CD4-positive, alpha-beta T cell treated with Interleukin-17A for 1 hour (primary cell): ENCODE measurements around the gene NDUFB7.
"Not testable (repeated sequence)": the region's sequence is repeated elsewhere in the genome, so short reads cannot be mapped to it uniquely, and the experiment has no call there.

Source experiments
- DNase-seq: peaks from one replicate; pipeline ENCODE4 v3.0.0-alpha.2; 2020

Gene NDUFB7

DNA sequence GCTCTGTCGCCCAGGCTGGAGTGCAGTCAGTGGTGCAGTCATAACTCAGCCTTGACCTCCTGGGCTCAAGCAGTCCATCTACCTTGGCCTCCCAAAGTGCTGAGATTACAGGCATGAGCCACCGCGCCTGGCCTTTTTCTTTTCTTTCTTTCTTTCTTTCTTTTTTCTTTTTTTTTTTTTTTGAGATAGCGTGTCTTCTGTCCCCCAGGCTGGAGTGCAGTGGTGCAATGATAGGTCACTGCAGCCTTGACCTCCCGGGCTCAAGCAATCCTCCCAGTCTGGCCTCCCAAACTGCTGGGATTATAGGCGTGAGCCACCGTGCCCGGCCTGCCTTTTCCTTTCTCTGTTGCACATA lies 19.9 kb downstream of the NDUFB7 start:
- not testable (repeated sequence) for DNase-seq

DNA sequence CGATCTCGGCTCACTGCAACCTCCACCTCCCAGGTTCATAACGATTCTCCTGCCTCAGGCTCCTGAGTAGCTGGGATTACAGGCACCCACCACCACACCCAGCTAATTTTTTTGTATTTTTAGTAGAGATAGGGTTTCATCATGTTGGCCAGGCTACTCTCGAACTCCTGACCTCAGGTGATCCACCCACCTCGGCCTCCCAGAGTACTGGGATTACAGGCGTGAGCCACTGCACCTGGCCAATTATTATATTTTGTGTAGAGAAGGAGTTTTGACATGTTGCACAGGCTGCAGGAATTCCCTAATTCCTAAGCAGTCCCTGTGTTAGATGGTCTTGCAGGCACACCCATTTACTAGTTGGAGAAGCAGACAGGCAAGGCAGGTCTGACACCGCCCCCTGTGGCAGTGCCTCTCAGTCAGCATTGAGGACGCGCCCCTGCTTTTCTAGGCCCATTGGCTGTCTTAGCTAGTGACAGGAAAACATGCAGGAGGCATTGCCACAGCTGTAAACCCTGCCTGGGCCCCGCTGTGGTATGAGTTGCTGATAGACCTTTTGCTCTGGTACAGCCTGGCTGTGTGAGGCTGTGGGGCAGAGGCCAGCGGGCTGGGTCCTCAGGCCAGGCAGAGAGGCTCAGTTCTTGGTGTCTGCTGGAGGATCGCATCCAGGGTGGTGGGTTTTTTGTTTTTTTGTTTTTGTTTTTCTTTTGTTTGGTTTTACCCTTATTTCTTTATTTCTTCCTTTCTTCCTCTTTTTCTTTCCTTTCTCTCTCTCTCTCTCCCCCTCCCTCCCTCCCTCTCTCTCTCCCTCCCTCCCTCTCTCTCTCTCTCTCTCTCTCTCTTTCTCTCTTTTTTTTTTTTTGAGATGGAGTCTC lies 20.5 kb downstream of the NDUFB7 start:
- peak; percentile 86 for DNase-seq

DNA sequence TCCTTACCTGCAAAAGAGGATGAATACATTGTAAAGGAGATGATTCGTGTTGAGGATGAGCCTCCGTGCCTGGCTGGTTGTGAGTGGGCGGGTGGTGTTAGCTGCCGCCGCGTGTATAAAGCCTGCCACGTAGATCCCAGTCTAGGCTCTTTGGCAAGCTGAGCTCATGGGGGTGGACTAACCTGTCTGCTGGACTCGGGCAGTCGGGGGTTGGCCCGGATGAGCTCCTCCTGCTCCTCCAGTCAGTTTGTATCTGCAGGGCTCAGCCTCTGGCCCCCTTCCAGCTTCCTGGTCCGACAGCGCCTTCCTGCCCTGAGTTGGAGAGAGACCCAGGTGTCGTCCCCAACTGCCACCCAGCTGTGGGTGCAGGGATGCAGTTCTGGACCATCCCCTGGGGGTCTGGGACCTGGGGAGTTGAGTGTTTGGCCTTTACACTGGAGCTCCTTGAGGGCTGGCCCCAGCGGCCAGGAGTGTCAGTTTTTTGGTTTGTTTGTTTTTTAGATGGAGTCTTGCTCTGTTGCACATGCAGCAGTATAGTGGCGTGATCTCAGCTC lies 21.6 kb downstream of the NDUFB7 start:
- DNase-seq = no peak

DNA sequence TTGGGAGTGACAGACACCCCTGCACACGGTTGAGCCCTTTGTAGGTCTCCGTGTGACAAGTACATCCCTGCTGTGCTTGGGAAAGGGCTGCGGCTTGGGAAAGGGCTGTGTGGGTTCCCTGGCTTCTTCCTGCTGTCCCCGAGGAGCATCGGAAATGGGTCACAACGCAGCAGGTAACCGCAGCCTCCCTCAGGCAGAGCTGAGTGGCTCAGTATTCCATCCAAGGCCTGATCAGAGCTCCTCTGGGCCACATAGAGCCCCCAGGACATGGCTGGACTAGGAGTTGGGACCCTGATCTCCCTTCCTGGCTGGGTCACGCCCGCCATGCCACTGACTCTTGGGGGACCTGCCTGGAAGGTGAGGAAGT lies 26.2 kb downstream of the NDUFB7 start:
- no peak for DNase-seq

DNA sequence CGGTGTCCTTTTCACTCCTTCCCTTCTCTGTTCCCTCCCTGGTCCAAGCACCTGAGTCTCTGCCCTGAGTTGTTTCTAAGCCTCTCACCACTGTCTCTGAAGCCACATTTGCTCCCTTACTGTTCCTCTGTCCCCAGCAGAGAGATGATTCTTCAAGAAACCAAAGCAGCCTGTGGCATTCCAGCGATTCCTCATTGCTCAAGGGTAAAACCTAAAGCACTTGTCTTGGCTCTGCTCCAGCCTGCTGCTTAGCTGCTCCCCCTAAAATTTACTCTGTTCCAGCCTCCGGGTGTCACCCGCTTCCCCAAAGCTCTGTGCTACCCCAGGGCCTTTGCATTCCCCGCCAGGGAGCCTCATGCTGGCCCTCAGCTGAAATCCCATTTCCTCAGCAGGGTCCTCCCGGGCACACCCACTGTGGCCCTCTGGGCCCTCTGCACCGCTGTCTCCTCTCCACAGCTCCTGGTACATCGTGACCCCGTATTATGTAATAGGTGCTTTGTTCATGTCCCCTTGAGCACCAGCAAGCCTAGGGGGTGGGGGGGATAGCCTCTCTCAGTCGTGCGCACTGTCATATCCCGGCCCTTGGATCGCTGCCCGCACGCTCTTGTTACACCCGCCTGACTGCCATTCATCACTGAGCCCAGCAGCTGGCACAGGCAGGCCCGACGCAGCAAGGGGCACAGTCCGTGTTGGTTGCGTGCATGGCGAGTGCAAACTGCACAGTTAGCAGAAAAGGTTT lies 26.7 kb downstream of the NDUFB7 start:
- no peak for DNase-seq

DNA sequence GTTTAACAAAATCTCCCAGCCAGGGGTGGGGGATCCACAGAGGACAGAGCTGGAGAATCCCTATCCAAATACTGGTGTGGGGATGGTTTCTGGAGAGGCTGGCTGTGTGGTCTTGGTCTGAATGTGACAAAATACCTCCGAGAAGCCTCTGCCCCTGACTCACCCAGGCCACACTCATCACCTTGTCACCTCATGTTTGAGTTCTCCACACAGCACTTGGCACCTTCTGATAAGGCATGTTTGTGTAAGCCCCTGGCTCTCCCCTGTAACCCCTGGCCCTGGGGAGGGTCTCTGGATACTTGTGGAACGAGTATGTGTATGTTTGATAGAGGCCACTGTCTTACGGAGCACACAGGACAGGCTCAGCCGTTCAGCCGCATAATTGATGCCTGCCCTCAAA lies 27.8 kb downstream of the NDUFB7 start:
- no peak for DNase-seq

DNA sequence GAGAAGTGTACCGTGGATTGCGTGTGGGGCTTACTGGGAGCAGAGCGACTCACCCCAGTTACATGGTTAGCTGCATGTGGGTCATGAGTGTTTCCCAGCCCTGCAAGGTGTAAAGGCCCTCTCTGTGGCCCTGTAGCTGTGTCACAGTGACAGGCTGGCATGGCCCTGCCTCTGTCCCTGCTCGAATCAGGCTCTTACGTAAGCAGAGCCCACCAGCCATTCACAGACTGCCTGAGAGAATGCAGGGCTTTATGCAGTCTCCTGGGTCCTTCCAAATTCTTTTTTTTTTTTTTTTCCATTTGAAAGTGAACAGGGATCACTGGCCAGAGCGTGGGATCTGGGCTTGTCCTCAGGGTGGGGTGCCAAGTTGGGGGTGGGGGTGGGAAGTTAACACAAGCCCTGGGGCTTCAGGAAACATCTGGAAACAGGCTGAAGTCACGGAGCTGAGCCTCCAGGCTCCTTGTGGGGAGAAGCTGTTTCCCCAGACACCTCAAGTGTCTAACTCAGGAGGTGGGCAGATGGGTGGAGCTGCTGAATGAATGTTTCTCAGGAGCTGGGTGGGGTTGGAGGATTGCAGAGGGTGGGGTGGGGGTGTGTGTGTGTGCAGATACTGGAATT lies 29.0 kb downstream of the NDUFB7 start:
- no peak for DNase-seq

DNA sequence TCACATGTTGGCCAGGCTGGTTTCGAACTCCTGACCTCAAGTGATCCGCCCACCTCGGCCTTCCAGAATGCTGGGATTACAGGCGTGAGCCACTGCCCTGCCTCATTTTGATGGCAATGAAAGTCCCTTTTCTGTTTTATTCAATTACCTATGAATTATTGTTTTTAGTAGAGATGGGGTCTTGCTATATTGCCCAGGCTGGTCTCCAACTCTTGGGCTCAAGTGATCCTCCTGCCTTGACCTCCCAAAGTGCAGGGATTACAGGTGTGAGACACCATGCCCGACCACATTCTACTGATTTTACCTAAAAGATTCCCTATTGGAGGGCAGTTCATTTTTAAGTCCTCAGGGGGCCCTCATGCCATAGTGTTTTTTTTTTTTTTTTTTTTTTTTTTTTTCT lies 29.9 kb downstream of the NDUFB7 start:
- DNase-seq = not testable (repeated sequence)

DNA sequence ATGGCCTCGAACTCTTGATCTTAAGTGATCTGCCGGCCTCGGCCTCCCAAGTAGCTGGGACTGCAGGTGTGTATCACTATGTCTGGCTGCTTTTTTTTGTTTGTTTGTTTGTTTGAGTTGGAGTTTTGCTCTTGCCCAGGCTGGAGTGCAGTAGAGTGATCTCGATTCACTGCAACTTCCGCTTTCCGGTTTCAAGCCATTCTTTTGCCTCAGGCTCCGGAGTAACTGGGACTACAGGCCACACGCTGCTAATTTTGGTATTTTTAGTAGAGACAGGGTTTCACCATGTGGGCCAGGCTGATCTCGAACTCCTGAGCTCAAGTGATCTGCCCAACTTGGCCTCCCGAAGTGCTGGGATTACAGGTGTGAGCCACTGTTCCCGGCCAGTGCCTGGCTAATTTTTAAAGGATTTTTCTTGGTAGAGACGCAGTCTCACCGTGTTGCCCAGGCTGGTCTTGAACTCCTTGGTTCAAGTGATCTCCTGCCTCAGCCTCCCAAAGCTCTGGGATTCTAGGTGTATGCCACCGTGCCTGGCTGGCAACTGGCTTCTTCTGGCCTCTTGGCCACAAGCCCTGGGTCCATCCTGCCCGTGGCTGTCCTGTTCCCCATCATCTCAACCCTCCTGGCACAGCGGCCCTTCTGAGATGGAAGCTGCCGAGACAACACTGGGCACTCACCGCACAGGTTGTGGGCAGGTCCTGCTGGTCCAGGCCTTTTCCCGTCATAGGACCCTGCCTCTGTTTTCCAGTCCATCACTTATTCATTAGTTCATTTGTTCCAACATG lies 30.9 kb downstream of the NDUFB7 start:
- no peak for DNase-seq

DNA sequence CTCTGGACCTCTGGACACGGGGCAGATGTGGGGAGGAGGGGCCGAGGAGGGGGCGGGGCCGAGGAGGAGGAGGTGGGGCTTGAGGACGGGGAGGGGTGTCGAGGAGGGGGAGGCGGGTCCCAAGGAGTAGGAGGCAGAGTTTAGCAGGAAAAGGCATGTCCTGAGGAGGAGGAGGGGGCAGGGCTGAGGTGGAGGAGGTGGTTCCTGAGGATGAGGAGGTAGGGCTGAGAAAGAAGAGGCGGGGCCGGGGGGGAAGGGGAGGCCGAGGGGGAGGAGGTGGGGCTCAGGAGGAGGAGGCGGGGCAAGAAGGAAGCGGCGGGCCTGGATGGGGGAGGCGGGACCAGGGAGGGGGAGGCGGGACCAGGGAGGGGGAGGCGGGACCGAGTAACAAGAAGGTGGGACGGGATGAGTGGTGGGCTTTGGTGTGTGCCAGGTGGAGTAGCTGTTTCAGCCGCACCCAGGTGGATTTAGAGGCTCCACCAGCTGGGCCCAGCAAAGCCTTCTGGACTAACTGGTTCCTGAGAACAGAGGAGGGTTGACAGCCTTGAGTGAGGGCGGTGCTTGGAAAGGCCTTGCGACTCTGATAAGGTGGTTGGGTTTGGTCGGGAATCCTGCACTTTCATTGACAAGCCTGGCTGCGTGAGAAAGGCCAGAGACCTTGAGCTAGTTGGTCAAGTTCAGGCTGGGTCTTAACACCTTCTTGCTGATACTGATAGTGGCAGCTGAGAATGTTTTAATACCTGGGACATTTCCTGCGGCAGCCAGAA lies 34.8 kb downstream of the NDUFB7 start:
- DNase-seq = peak; percentile 66

DNA sequence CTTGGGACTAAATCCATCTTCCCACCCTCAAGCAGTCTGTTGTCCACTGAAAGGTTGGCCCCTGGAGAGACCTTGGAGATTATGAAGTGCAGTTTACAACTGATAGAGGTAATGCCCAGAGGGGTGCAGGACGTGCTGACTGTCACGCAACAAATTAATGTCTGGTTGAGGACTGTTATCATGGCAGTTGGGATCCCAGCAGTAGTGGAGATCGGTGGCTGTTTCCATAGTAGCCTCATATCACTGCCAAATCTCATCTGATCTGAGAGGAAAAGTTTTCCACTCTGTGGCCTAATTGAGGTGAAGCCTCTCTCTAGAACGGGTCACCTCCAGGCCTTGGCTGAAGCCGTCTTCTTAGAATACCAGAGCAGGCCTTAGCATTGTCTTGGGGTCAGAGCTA lies 38.4 kb downstream of the NDUFB7 start:
- DNase-seq = no peak

DNA sequence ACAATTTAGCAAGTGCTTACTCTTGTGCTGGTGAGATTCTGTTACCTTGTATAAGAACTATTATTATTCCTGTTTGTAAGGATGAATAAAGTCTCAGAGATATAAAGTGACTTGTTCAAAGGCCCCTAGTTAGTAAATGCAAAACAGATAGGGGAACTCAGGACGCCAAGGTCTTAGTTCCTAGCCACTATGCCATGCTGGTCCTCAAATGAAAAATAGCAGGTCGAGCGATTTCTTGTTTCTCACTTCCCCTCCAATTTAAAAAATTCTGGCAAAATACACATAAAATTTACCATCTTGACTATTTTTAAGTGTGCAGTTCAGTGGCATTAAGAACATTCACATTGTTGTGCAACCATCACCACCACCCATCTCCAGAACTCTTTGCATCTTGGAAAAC lies 41.4 kb downstream of the NDUFB7 start:
- DNase-seq = no peak

DNA sequence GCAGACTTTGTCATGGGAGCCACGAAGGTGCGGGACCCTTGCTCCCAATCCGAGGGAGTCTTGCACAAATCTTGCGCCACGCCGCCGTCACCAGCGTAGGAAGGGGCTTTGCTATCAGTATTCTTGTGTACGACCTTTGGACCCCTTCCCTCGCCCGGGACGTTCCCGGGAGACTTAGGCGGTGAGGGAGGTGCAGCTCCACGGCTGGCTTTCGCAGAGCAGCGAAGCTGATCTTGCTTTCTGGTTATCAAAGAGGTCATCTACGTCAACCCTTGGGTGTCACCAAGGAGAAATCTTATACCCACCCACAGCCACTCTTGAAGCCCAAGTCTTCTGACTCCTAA lies 41.9 kb downstream of the NDUFB7 start:
- peak; percentile 60 for DNase-seq

DNA sequence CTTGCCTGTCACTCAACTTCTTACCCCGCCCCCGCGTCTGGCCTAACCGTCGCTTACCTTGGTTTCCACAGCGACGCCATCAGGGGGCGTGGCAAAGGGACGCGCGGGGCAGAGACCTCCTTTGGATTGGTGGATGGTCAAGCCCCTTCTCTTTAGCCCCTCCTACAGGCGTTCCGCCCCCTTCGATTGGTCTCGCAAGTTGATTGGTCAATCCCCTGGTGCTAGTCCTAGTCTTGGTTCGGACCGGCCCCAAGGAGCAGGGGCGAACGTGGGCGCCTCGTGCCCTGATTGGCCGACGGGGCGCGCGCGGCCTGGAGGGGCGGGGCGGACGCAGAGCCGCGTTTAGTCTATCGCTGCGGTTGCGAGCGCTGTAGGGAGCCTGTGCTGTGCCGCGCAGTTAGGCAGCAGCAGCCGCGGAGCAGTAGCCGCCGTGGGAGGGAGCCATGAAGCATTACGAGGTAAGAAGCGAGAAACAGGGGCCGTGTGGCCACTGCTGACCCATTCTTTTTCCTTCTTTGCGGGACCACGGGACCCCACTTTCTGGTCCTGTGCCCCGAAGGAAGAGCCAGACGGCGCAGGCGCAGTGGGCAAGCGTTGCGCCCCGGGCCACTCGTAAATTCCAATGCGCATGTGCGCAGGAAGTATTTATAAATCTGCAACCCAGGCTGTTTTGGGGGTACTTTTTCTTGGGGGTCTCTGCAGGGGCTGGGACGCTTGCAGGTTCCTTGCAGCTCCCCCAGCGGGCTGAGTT lies 42.4 kb downstream of the NDUFB7 start, which contains the start of gene TECR:
Gene TECR, plus strand, starts transcription at position 341 of the 751 bp plus-strand sequence. Its CDS starts 103 bp downstream, at position 444.
- peak; percentile 100 for DNase-seq

DNA sequence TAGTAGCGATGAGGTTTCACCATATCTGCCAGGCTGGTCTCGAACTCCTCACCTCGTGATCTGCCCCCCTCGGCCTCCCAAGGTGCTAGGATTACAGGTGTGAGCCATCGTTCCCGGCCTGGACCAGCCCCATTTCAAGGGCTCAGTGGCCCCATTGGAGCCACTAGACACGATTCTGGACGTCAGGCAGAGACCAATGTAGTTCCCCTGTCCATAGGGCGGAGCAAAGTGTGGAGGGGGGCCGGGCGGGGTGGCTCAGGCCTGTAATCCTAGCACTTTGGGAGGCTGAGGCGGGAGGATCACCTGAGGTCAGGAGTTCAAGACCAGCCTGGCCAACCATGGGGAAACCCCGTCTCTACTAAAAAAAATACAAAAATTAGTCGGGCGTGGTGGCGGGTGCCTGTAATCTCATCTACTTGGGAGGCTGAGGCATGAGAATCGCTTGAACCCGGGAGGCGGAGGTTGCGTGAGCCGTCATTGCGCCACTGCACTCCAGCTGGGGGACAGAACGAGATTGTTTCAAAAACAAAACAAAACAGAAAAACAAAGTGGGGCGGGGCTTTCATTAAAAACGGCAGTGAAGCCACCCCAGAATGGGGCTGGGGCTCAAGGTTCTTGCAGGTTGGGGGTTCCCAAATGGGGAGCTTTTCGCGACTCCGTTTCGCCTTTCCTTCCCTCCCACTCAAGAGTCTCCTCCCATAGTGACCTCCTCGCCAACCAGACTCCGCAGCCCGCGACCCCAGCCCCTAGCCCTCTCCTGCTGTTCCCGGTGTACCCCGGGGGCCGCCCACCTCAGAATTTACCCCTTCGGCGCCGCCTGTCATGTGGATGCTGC lies 43.2 kb downstream of the NDUFB7 start:
- no peak for DNase-seq

DNA sequence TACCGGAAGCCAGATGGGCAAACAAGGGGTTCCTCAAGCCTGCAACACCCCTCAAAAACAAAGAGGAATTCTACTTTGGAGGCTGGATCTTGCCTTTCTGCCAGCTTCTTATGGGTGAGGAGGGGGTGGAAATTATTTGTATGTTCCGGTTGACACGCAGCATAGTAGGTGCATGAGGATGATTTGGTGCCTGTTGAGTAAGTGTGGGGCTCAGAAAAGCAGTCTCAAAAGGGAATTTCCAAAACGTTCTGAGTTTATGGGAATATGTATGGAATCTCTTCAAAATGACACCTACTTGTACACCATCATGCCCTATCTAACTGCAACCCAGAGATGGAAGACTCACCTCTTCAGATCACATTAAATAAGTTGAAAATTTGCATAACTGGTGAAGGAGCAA lies 45.4 kb downstream of the NDUFB7 start:
- DNase-seq = no peak

DNA sequence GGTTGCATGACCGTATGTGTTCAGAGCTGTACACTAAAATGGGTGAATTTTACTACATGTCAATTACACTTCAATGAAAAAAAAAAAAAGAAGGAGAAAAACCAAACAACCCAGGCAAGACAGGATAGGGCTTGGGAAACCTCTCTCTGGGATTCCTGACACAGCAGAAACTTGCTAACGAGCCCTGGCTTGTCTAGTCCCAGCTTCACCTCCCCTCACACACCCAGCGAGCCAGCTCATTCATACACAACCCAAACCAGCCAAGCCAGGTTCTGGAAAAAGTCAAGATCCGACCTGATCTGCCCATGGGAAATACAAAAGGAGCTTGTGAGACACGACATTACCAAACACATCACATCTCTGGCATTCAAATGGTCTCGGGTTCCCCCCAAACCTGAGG lies 46.1 kb downstream of the NDUFB7 start:
- no peak for DNase-seq

DNA sequence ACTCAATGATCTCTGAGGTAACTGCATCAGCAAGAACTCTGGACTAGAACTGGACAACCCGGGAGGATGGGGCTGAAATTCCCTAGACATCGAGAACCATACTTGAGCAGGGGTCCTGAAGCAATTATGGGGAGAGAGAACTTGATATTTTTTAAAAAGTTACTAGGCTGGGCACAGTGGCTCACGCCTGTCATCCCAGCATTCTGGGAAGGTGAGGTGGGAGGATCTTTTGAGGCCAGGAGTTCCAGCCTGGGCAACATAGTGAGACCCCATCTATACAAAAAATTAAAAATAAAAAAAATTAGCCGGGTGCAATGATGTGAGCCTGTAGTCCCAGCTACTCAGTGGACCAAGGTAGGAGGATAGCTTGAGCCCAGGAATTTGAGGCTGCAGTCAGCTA lies 51.3 kb downstream of the NDUFB7 start:
- no peak for DNase-seq

DNA sequence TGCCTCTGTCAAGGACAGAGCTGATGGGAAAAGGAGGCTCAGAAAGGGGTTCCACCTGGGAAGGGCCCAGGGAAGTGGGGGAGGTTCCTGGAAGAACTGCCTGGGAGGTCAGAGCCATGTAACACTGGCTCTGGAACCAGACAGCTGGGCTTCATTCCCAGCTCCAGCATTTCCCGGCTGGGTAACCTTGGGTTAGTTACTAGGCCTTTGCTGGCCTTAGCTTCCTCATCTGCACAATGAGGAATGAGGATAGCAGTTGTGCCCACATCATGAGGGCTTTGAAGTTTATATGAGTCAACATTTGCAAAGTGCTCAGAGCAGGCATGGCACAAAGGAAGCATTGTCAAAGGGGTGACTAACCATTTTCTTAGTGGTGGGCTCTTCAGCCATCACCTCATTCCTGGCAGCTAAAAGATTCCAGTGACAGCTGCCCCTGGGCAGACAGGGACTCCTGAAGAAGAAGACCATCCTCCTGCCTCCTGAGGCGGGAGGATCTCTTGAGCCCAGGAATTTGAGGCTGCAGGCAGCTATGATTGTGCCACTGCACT lies 51.9 kb downstream of the NDUFB7 start:
- peak; percentile 25 for DNase-seq

DNA sequence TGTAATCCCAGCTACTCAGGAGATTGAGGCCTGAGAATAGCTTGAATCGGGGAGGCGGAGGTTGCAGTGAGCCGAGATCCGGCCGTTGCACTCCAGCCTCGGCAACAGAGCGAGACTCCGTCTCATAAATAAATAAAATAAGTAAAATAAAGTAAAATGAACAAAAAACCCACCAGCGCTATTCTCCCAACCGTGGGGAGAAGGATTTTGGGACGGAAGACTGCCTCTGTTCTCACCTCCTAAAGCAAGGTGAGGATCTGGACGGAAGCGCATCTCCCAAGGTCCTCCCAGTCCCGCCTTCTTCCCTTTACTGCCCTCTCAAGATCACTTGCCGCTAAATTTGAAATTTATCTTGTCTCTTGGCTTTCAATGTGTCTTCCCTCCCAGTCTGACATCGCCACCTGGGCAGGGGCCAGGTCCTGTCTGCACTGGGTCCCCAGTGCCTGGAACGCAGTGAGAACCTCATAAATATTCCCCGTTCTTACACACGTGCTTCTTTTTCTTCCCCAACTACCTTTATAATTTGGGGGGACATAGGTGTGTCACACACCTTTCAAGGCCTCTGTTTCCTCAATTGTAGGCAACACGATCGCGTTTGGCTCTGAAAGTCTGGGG lies 52.5 kb downstream of the NDUFB7 start:
- no peak for DNase-seq
